Measurements from ENCODE around the gene QRICH1.

The QRICH1 gene

GRCh38 chr3:49004352-49005302 lies 89.2 kb downstream of the QRICH1 start:
- Histone ChIP-seq H3K4me3 (ENCODE audit: low read depth in 1 of 2, low read length in 2 of 2) (no peak overlapping the region), H3K27ac (ENCODE audit: low read depth, low read length) (no peak overlapping the region), H3K9me3 (ENCODE audit: low read length) (no peaks in the 10 kb centered on the region), H3K27me3 (ENCODE audit: control insufficient read depth in 1 of 2, insufficient read depth in 2 of 2, low read length in 2 of 2) (no peaks in the 10 kb centered on the region), H3K4me1 (ENCODE audit: insufficient read depth, low read length) (peaks cover 14% of the 10 kb centered on the region), H3K36me3 (ENCODE audit: insufficient read depth, low read length) (no peaks in the 10 kb centered on the region), H3K9ac (ENCODE audit: low read length) (no peak overlapping the region)

DNA sequence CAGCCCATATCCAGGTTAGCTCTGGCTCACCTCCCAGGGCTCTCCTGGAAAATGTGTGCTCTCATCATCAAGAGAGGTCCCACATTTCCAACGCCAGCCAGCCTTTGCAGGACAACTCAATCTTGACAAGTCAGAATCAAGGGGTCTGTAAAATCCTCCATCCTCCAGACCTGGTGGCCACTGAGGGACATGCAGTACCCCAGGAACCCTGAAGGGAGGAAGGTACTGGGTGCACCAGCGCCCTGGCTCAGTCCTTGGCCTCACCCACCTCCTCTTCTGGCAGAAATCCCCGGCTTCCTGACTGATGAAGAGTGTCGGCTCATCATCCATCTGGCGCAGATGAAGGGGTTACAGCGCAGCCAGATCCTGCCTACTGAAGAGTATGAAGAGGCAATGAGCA lies 92.7 kb downstream of the QRICH1 start:
- Histone ChIP-seq H3K9me3 (ENCODE audit: low read length) (no peaks in the 10 kb centered on the region), H3K27me3 (ENCODE audit: control insufficient read depth in 1 of 2, insufficient read depth in 2 of 2, low read length in 2 of 2) (no peaks in the 10 kb centered on the region), H3K27ac (ENCODE audit: low read depth, low read length) (no peak overlapping the region), H3K9ac (ENCODE audit: low read length) (no peak overlapping the region), H3K4me3 (ENCODE audit: low read depth in 1 of 2, low read length in 2 of 2) (no peak overlapping the region), H3K36me3 (ENCODE audit: insufficient read depth, low read length) (no peaks in the 10 kb centered on the region), H3K4me1 (ENCODE audit: insufficient read depth, low read length) (peaks cover 1% of the 10 kb centered on the region)

DNA sequence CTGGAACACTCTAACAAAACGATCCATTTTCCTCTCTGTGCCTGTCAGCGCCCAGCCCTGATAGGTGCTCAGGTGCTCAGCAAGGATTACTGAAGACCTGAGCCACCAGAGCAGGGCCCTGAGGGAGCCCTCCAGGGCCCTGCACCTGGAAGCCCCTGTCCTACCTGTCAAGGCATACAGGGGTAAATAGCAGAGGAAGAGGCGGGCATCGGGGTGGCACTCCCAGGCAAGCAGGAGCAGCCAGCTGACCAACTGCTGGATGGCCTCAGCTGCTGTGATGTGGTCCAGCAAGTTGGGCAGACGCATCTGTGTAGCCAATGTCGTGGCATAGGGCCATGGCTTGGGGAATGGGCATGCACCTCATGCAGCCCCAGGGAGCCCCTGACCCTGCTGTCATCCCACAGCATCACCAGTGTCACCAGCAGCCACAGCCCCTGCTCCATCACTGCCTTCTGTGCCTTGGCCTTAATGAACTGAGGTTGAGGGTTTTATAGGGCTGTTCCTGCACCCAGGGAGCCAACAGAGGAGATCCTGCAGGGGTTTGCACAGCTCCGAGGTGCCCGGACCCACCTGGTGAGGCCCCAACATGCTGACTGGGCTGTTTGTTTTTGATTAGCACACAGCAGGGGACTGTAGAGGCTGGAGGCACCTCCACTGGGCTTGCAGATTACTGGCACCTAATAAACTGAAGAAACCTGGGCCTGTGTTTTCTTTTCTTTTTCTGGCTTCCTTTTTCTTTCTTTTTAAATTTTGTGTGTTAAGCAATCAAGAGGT lies 94.6 kb downstream of the QRICH1 start:
- Histone ChIP-seq H3K36me3 (ENCODE audit: insufficient read depth, low read length) (no peaks in the 10 kb centered on the region), H3K4me1 (ENCODE audit: insufficient read depth, low read length) (no peaks in the 10 kb centered on the region), H3K9ac (ENCODE audit: low read length) (no peak overlapping the region), H3K27ac (ENCODE audit: low read depth, low read length) (no peak overlapping the region), H3K9me3 (ENCODE audit: low read length) (no peaks in the 10 kb centered on the region), H3K27me3 (ENCODE audit: control insufficient read depth in 1 of 2, insufficient read depth in 2 of 2, low read length in 2 of 2) (no peaks in the 10 kb centered on the region), H3K4me3 (ENCODE audit: low read depth in 1 of 2, low read length in 2 of 2) (no peak overlapping the region)

DNA sequence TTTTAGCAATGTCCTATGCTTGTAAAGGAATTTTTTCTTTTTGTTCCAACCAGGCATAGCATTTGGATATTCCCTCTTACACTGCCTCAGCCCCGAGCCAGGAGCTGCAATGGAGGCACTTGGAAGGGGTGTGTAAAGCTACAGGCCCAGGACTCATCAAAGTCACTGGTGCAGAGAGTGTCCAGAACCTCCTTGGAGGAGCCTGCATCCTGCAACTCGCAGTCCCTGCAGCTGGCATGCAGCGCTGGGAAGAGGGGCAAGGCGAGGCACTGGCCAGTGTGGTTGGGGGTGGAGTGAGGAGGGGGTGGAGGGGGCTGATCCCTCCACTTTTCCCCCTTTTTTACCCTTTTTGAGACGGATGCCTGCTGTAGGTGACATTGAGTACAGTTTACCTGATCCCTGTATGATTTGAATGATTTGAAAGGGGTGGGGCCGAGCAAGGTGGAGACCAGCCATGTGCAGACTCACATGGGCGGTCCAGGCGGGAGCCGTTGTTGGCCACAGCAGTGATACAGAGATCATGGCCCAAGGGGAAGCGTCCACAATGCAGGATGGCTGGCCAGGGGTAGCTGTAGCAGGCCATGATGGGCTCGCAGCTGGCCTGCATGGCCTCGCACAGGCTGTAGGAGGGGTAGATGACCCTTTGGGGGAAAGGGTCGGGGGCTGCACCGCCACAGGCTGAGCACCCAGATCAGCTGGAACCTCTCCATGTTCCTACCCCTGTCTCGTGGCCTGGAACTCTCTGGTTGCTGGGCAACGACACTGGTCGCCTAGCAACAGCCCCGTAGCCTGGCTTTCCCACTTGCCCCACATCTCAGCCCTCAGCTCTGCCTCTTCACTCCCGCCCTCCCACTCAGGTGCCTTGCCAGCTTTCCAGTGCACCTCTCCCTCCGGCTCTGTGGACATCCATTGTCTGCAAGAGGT lies 95.9 kb downstream of the QRICH1 start:
- H3K4me3 ChIP-seq (ENCODE audit: low read depth in 1 of 2, low read length in 2 of 2): no peak overlapping the region
- H3K9ac ChIP-seq (ENCODE audit: low read length): no peak overlapping the region
- no peaks in the 10 kb centered on the region for H3K36me3 ChIP-seq (ENCODE audit: insufficient read depth, low read length)

DNA sequence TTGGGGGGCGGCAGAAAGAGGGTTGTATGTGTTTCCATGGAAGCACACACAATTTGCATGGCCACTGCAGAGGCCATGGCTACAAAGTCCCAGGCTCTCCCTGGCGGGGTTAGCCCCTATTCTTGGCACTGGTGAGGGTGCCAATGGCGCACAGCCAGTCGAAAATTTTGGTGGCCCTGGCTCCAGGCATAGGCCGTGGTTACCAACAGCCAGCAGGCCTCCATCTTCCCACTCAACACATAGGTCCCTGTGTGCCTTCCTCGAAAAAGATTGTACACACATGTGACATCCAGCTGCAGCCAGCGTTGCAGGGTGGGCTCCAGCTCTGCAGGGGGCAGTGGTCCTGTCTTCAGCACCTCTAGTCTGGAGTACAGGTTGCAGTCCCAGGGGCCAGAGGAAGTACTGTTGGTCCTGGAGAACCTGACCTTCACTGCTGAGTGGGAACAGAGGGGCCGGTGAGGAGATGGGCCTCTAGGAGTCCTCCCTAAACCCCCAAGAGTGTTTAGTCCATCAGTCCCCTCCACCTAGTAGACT lies 96.7 kb downstream of the QRICH1 start:
- Histone ChIP-seq H3K27ac (ENCODE audit: low read depth, low read length) (no peak overlapping the region), H3K4me1 (ENCODE audit: insufficient read depth, low read length) (no peaks in the 10 kb centered on the region), H3K9ac (ENCODE audit: low read length) (no peak overlapping the region)

More for the DNA sequence above, 95.9 kb downstream of the QRICH1 start:
- H3K9me3 ChIP-seq (ENCODE audit: low read length): no peaks in the 10 kb centered on the region
- H3K27ac ChIP-seq (ENCODE audit: low read depth, low read length): no peak overlapping the region
- H3K27me3 ChIP-seq (ENCODE audit: control insufficient read depth in 1 of 2, insufficient read depth in 2 of 2, low read length in 2 of 2): no peaks in the 10 kb centered on the region
- H3K4me1 ChIP-seq (ENCODE audit: insufficient read depth, low read length): no peaks in the 10 kb centered on the region

DNA sequence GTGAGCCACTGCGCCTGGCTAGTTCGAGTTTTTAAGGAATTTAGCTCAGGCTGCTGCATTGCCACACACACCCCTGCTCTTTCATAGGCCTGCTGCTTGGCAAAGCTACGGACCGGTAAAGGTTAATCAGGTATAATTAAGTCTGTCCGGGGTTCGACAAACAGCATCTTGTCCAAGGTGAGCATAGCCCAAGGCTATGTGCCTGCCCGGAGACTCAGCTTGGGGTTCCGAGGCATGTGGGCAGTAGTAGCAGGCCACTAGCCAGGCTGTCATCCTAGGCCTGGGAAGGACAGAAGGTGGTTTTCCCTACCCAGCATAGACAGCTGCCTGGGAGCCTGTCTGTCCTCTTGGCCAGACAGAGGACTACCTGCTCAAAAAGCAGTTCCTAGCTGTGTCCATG lies 97.2 kb downstream of the QRICH1 start:
- no peak overlapping the region for H3K4me3 ChIP-seq (ENCODE audit: low read depth in 1 of 2, low read length in 2 of 2)
- no peaks in the 10 kb centered on the region for H3K36me3 ChIP-seq (ENCODE audit: insufficient read depth, low read length)
- H3K27ac ChIP-seq (ENCODE audit: low read depth, low read length): no peak overlapping the region
- peaks cover 2% of the 10 kb centered on the region for H3K4me1 ChIP-seq (ENCODE audit: insufficient read depth, low read length)
- no peaks in the 10 kb centered on the region for H3K9me3 ChIP-seq (ENCODE audit: low read length)
- no peaks in the 10 kb centered on the region for H3K27me3 ChIP-seq (ENCODE audit: control insufficient read depth in 1 of 2, insufficient read depth in 2 of 2, low read length in 2 of 2)
- H3K9ac ChIP-seq (ENCODE audit: low read length): no peak overlapping the region

More for the DNA sequence above, 96.7 kb downstream of the QRICH1 start:
- Histone ChIP-seq H3K9me3 (ENCODE audit: low read length) (no peaks in the 10 kb centered on the region), H3K27me3 (ENCODE audit: control insufficient read depth in 1 of 2, insufficient read depth in 2 of 2, low read length in 2 of 2) (no peaks in the 10 kb centered on the region), H3K4me3 (ENCODE audit: low read depth in 1 of 2, low read length in 2 of 2) (no peak overlapping the region), H3K36me3 (ENCODE audit: insufficient read depth, low read length) (no peaks in the 10 kb centered on the region)

- H3K27ac ChIP-seq (ENCODE audit: low read depth, low read length): no peak overlapping the region
- H3K9me3 ChIP-seq (ENCODE audit: low read length): no peaks in the 10 kb centered on the region
- H3K27me3 ChIP-seq (ENCODE audit: control insufficient read depth in 1 of 2, insufficient read depth in 2 of 2, low read length in 2 of 2): no peaks in the 10 kb centered on the region
- H3K36me3 ChIP-seq (ENCODE audit: insufficient read depth, low read length): no peaks in the 10 kb centered on the region
- no peak overlapping the region for H3K9ac ChIP-seq (ENCODE audit: low read length)
- H3K4me1 ChIP-seq (ENCODE audit: insufficient read depth, low read length): peaks cover 18% of the 10 kb centered on the region
- no peak overlapping the region for H3K4me3 ChIP-seq (ENCODE audit: low read depth in 1 of 2, low read length in 2 of 2)
Observed at GRCh38 chr3:48993834-48994233, 100.0 kb downstream of the QRICH1 start.

- H3K4me1 ChIP-seq (ENCODE audit: insufficient read depth, low read length): peaks cover 18% of the 10 kb centered on the region
- no peaks in the 10 kb centered on the region for H3K36me3 ChIP-seq (ENCODE audit: insufficient read depth, low read length)
- no peaks in the 10 kb centered on the region for H3K27me3 ChIP-seq (ENCODE audit: control insufficient read depth in 1 of 2, insufficient read depth in 2 of 2, low read length in 2 of 2)
- H3K4me3 ChIP-seq (ENCODE audit: low read depth in 1 of 2, low read length in 2 of 2): peak overlapping the region in 1 of 2 donors; percentile 63
- H3K9ac ChIP-seq (ENCODE audit: low read length): no peak overlapping the region
- no peak overlapping the region for H3K27ac ChIP-seq (ENCODE audit: low read depth, low read length)
- H3K9me3 ChIP-seq (ENCODE audit: low read length): no peaks in the 10 kb centered on the region
Observed at GRCh38 chr3:48991851-48992545, 101.9 kb downstream of the QRICH1 start.

GRCh38 chr3:48990636-48991469 lies 103.0 kb downstream of the QRICH1 start:
- H3K4me3 ChIP-seq (ENCODE audit: low read depth in 1 of 2, low read length in 2 of 2): peak overlapping the region; percentile 63 to 94
- peak overlapping the region; percentile 53 for H3K9ac ChIP-seq (ENCODE audit: low read length)
- H3K4me1 ChIP-seq (ENCODE audit: insufficient read depth, low read length): peaks cover 18% of the 10 kb centered on the region
- peaks cover 7% of the 10 kb centered on the region for H3K36me3 ChIP-seq (ENCODE audit: insufficient read depth, low read length)
- H3K9me3 ChIP-seq (ENCODE audit: low read length): no peaks in the 10 kb centered on the region
- peak overlapping the region; percentile 97 for H3K27ac ChIP-seq (ENCODE audit: low read depth, low read length)
- no peaks in the 10 kb centered on the region for H3K27me3 ChIP-seq (ENCODE audit: control insufficient read depth in 1 of 2, insufficient read depth in 2 of 2, low read length in 2 of 2)

All from muscle layer of colon (tissue), 2 donors.